K562 (cell line): ENCODE results near the gene PPARGC1A. TPM values are rescaled to one million over a fixed set of nuclear protein-coding genes. Genes with fewer than 3 reads are reported as not detected.

Experiments used
- ATAC-seq: fragments of 200-7000 bp; cut with Tn5 transposase; 3 replicates; pipeline ENCODE4 v1.9.1; 2020; ENCODE audit warnings: moderate library complexity
- BruUV-seq: library from RNA; stranded (reverse); fragments of 400-500 nt; replicated peaks from 2 replicates; lab custom pipeline; 2021; lab: Mats Ljungman, UMichigan
- CTCF ChIA-PET: fragments of 300-600 bp; formaldehyde crosslinking; extraction: SDS; loops from one replicate; lab custom pipeline; 2021; ENCODE audit warnings: low intra/inter-chr PET ratio; lab: Yijun Ruan, JAX
- POLR2A ChIA-PET: fragments of 300-600, 350-650 bp; sonication (Branson Sonifier 250); formaldehyde crosslinking; extraction: SDS; loops from one replicate; lab custom pipeline; 2021; ENCODE audit warnings: antibody characterized with exemption, inconsistent platforms; lab: Yijun Ruan, JAX
- DNase-seq, 4 experiments: peaks; one replicate each; pipeline versions ENCODE4 v3.0.0 to v3.0.0-alpha.2; 2011 to 2018; ENCODE audit warnings: low spot score in 3 of 4, mixed read lengths in 3 of 4; ENCODE audit errors: extremely low read depth in 1 of 4
- FAIRE-seq: peaks from 2 replicates; lab custom pipeline; 2011; peaks lifted over from hg19 to GRCh38; lab: Jason Lieb, UNC
- H2AFZ ChIP-seq: 2 replicates; pipeline ENCODE4 v1.6.0; 2011; ENCODE audit warnings: low read depth, low read length, control low read depth, inconsistent platforms
- H3K27ac ChIP-seq: fragments of 200-600 bp; 3 replicates; pipeline ENCODE4 v1.8.0; 2011; ENCODE audit warnings: low read depth, mild to moderate bottlenecking, control low read depth, inconsistent platforms, low read length, moderate library complexity, mixed read lengths; ENCODE audit errors: extremely low read depth
- H3K27me3 ChIP-seq, 2 experiments: fragments of 300-600 bp in 1 of 2; 2 replicates in 1 of 2; 3 replicates in 1 of 2; pipeline versions ENCODE4 v1.6.0 to v1.8.0; 2011; ENCODE audit warnings: inconsistent platforms in 2 of 2, low read length in 2 of 2, mild to moderate bottlenecking in 1 of 2, mixed read lengths in 1 of 2, moderate library complexity in 1 of 2; ENCODE audit not compliant: control insufficient read depth in 2 of 2, insufficient read depth in 2 of 2
- H3K36me3 ChIP-seq: fragments of 300-600 bp; 3 replicates; pipeline ENCODE4 v1.8.0; 2011; ENCODE audit warnings: mild to moderate bottlenecking, low read length, inconsistent platforms; ENCODE audit not compliant: control insufficient read depth, insufficient read depth
- H3K4me1 ChIP-seq, 2 experiments: fragments of 200-600 bp in 1 of 2; replicated peaks in 1 of 2; 2 replicates in 1 of 2; 3 replicates in 1 of 2; pipeline versions ENCODE4 v1.5.1 to v1.8.0; 2011; ENCODE audit warnings: inconsistent platforms in 2 of 2, low read length in 2 of 2, mild to moderate bottlenecking in 1 of 2, mixed read lengths in 1 of 2, moderate library complexity in 1 of 2; ENCODE audit not compliant: control insufficient read depth in 2 of 2, insufficient read depth in 2 of 2
- H3K4me2 ChIP-seq: 2 replicates; pipeline ENCODE4 v1.6.1; 2011; ENCODE audit warnings: low read length, control low read depth, inconsistent platforms, mixed read lengths; ENCODE audit not compliant: insufficient read depth
- H3K4me3 ChIP-seq: fragments of 200-600 bp; sonication (generic), shearing (Covaris generic); 2 replicates; pipeline ENCODE4 v1.5.1; 2016; ENCODE audit warnings: control low read depth, inconsistent platforms
- H3K79me2 ChIP-seq: fragments of 200-600 bp; 3 replicates; pipeline ENCODE4 v1.8.0; 2011; ENCODE audit warnings: low read length, inconsistent platforms; ENCODE audit not compliant: control insufficient read depth, insufficient read depth
- H3K9ac ChIP-seq, 2 experiments: 2 replicates each; pipeline versions ENCODE4 v1.6.0 to v1.6.1; 2011; ENCODE audit warnings: low read depth in 2 of 2, low read length in 2 of 2, control low read depth in 1 of 2, inconsistent platforms in 1 of 2, mild to moderate bottlenecking in 1 of 2, mixed read lengths in 1 of 2; ENCODE audit not compliant: insufficient read depth in 1 of 2
- H3K9me1 ChIP-seq: one replicate; pipeline ENCODE4 v1.6.0; 2011; ENCODE audit warnings: inconsistent platforms, mild to moderate bottlenecking, low read length, moderate library complexity; ENCODE audit not compliant: control insufficient read depth, insufficient read depth
- H3K9me3 ChIP-seq: replicated peaks from 2 replicates; pipeline ENCODE4 v1.5.1; 2011; ENCODE audit warnings: low read depth, low read length, inconsistent platforms; ENCODE audit not compliant: control insufficient read depth, insufficient read depth
- H4K20me1 ChIP-seq: replicated peaks from 2 replicates; pipeline ENCODE4 v1.6.1; 2011; ENCODE audit warnings: low read length, inconsistent platforms, mixed read lengths; ENCODE audit not compliant: control insufficient read depth, insufficient read depth
- ETV1 ChIP-seq: fragments of 450-650 bp; conservative IDR thresholded peaks from 2 replicates; pipeline ENCODE4 v1.6.1; 2016; ENCODE audit warnings: missing genetic modification characterization, control low read depth, low read depth, missing compliant biosample characterization
- TEAD1 ChIP-seq, 2 experiments: fragments of 450-650 bp in 1 of 2; sonication (generic) in 1 of 2; formaldehyde crosslinking; IDR thresholded peaks; 2 replicates each; pipeline versions ENCODE4 v1.4.0 to v1.8.0; 2020 to 2022; ENCODE audit warnings: mild to moderate bottlenecking in 2 of 2, missing genetic modification reagents in 1 of 2
- TSHZ1 ChIP-seq: fragments of 250-450 bp; sonication (Bioruptor Pico); IDR thresholded peaks from 2 replicates; pipeline ENCODE4 v1.4.0; 2020; ENCODE audit warnings: mild to moderate bottlenecking, moderate library complexity
- ZBTB17 ChIP-seq: fragments of 450-650 bp; formaldehyde crosslinking; IDR thresholded peaks from 2 replicates; pipeline ENCODE4 v1.4.0; 2020; ENCODE audit warnings: mild to moderate bottlenecking
- ZFP30 ChIP-seq: fragments of 250-450 bp; sonication (Bioruptor Pico); IDR thresholded peaks from 2 replicates; pipeline ENCODE4 v1.8.0; 2022; ENCODE audit warnings: moderate library complexity, mild to moderate bottlenecking, inconsistent platforms, borderline replicate concordance
- WGBS: fragments of 100-300 bp; shearing (Covaris generic); methylation state at CpG from one replicate; pipeline ENCODE4 v1.1.6; 2016; ENCODE audit warnings: low coverage, mixed read lengths; ENCODE audit not compliant: insufficient coverage; ENCODE audit errors: missing lambda C conversion rate; 5-methylcytosine and 5-hydroxymethylcytosine counted together
- in situ Hi-C: fragments of 300-500 bp; cut with MboI; formaldehyde crosslinking; loops from 4 replicates; pipeline ENCODE4 v1.15.0; 2018; ENCODE audit warnings: inconsistent platforms, mixed read lengths
- intact Hi-C: fragments of 100-400 bp; cut with micrococcal nuclease; formaldehyde crosslinking; loops from 2 replicates; pipeline ENCODE4 v1.14.2; 2022
- polyA plus RNA-seq, 8 experiments: library from polyadenylated mRNA; depleted of rRNA in 4 of 8; stranded (reverse) in 5 of 8; unstranded in 3 of 8; fragments of >200 nt; fragmentation: Nextera tagmentation in 2 of 8; fragmentation: Illumina TruSeq in 1 of 8; extraction: Ambion mirVana in 2 of 8; extraction: Trizol in 1 of 8; gene quantifications; 2 replicates each; pipeline versions ENCODE4 v1.2.1 to v1.2.3, GENCODE V29; 2011 to 2014; ENCODE audit warnings: inconsistent platforms in 1 of 8, missing spikeins in 1 of 8
- total RNA-seq, 7 experiments: library from RNA; depleted of rRNA in 6 of 7; stranded (reverse); fragments of >200 nt in 6 of 7; fragmentation: Illumina TruSeq in 2 of 7; extraction: Trizol in 2 of 7; gene quantifications; 2 replicates each; pipeline versions ENCODE4 v1.2.1 to v1.2.3, GENCODE V29; 2011 to 2021; ENCODE audit warnings: low replicate concordance in 1 of 7

Gene PPARGC1A
- total and polyA plus RNA-seq, 9 of the 15 experiments (the other 6 are each of a cell fraction or from before 2014, with no cell fraction given) = 0.02 TPM; not detected in 8

- no peaks in the 10 kb centered on the region for H3K4me1 ChIP-seq
- WGBS = 0% methylated on average over 3 of the region's 3 CpGs
- no peaks in the 10 kb centered on the region for H3K9me3 ChIP-seq
- H3K27ac ChIP-seq = no peak overlapping the region
- no peak overlapping the region for H2AFZ ChIP-seq
- intact Hi-C loops = no loop called here
- TF ChIP-seq TEAD1 (CRISPR knock-in tag; IDR thresholded peaks at IDR 0.05) = no peak
- TF ChIP-seq TSHZ1 (CRISPR knock-in tag) = no peak
- no peak for TF ChIP-seq ETV1 (tag)
- no peak for TF ChIP-seq ZBTB17 (CRISPR knock-in tag)
- TF ChIP-seq ZFP30 (CRISPR knock-in tag) = no peak
- TF ChIP-seq, all 486 proteins: peak for 0
- CTCF ChIA-PET = no interaction called here
- FAIRE-seq = no peak
- no peak overlapping the region for H3K4me2 ChIP-seq
- H3K27me3 ChIP-seq = no peaks in the 10 kb centered on the region
- no peaks in the 10 kb centered on the region for H4K20me1 ChIP-seq
- no peak for ATAC-seq
- BruUV-seq = no TSS peak
- no peaks in the 10 kb centered on the region for H3K9me1 ChIP-seq
- no peak overlapping the region for H3K4me3 ChIP-seq
- no peak overlapping the region for H3K9ac ChIP-seq
- in situ Hi-C loops = no loop called here
- no peaks in the 10 kb centered on the region for H3K79me2 ChIP-seq
- POLR2A ChIA-PET = no interaction called here
- no peak for DNase-seq
- no peaks in the 10 kb centered on the region for H3K36me3 ChIP-seq
Observed at GRCh38 chr4:23934915-23935314, 45.1 kb upstream of the PPARGC1A start.
